Neural progenitor cell (in vitro differentiated cells): ENCODE measurements around the gene KRTAP5-2. TPM values are rescaled to one million over a fixed set of nuclear protein-coding genes. Genes with fewer than 3 reads are reported as not detected.
A peak's percentile ranks its signal among the peaks of the same experiment; 100 is the strongest.
"Not testable (repeated sequence)": the region's sequence is repeated elsewhere in the genome, so short reads cannot be mapped to it uniquely, and the experiment has no call there.

Experiments used
- DNase-seq: peaks from one replicate; pipeline ENCODE4 v3.0.0-alpha.2; 2016; ENCODE audit warnings: low spot score
- H2AFZ ChIP-seq: fragments of 200-600 bp; sonication (generic); replicated peaks from 2 replicates; pipeline ENCODE4 v1.6.1; 2016; ENCODE audit warnings: antibody characterized with exemption
- H3F3A ChIP-seq: fragments of 200-600 bp; sonication (generic); 2 replicates; pipeline ENCODE4 v1.6.1; 2016; ENCODE audit warnings: antibody characterized with exemption, low read depth
- H3K27ac ChIP-seq: fragments of 200-600 bp; sonication (generic); 2 replicates; pipeline ENCODE4 v1.5.1; 2016; ENCODE audit warnings: mild to moderate bottlenecking
- H3K27me3 ChIP-seq: fragments of 200-600 bp; sonication (generic); 2 replicates; pipeline ENCODE4 v1.6.1; 2016; ENCODE audit warnings: mild to moderate bottlenecking, moderate library complexity
- H3K36me3 ChIP-seq: fragments of 200-600 bp; sonication (generic); 2 replicates; pipeline ENCODE4 v1.5.1; 2016
- H3K4me1 ChIP-seq: fragments of 200-600 bp; sonication (generic); 2 replicates; pipeline ENCODE4 v1.6.1; 2016; ENCODE audit warnings: mixed run types
- H3K4me2 ChIP-seq: fragments of 200-600 bp; sonication (generic); 2 replicates; pipeline ENCODE4 v1.6.1; 2016
- H3K4me3 ChIP-seq: fragments of 200-600 bp; sonication (generic); 2 replicates; pipeline ENCODE4 v1.5.1; 2016
- H3K79me2 ChIP-seq: fragments of 200-600 bp; sonication (generic); 2 replicates; pipeline ENCODE4 v1.6.1; 2016; ENCODE audit warnings: low read depth
- H3K9ac ChIP-seq: fragments of 200-600 bp; sonication (generic); 2 replicates; pipeline ENCODE4 v1.6.1; 2016
- H3K9me3 ChIP-seq: fragments of 200-600 bp; sonication (generic); 2 replicates; pipeline ENCODE4 v1.5.1; 2016; ENCODE audit warnings: low read depth
- H4K20me1 ChIP-seq: fragments of 200-600 bp; sonication (generic); 2 replicates; pipeline ENCODE4 v1.6.1; 2016; ENCODE audit warnings: low read depth
- H3K27ac Mint-ChIP-seq: 3 replicates; pipeline ENCODE4 v1.8.0; 2021; ENCODE audit warnings: mixed read lengths
- H3K27me3 Mint-ChIP-seq: 2 replicates; pipeline ENCODE4 v1.8.0; 2022; ENCODE audit warnings: low read depth, mild to moderate bottlenecking, inconsistent platforms, moderate library complexity, mixed read lengths; ENCODE audit not compliant: insufficient read depth
- H3K36me3 Mint-ChIP-seq: 3 replicates; pipeline ENCODE4 v1.8.0; 2021; ENCODE audit warnings: mixed read lengths
- H3K4me1 Mint-ChIP-seq: 3 replicates; pipeline ENCODE4 v1.8.0; 2021; ENCODE audit warnings: mixed read lengths
- H3K4me3 Mint-ChIP-seq: 3 replicates; pipeline ENCODE4 v1.8.0; 2021; ENCODE audit warnings: mild to moderate bottlenecking, moderate library complexity, mixed read lengths
- H3K9me3 Mint-ChIP-seq: 3 replicates; pipeline ENCODE4 v1.8.0; 2020; ENCODE audit warnings: mixed read lengths
- CTCF ChIP-seq: fragments of 200-600 bp; sonication (generic); IDR thresholded peaks from 2 replicates; pipeline ENCODE4 v1.5.1; 2017; ENCODE audit warnings: antibody characterized with exemption, mild to moderate bottlenecking
- EZH2 ChIP-seq: fragments of 200-600 bp; sonication (generic); IDR thresholded peaks from 2 replicates; pipeline ENCODE4 v1.6.1; 2017; ENCODE audit warnings: antibody characterized with exemption, mild to moderate bottlenecking, moderate library complexity
- EZH2phosphoT487 ChIP-seq: fragments of 200-600 bp; sonication (generic); IDR thresholded peaks from 2 replicates; pipeline ENCODE4 v1.6.1; 2017; ENCODE audit warnings: antibody characterized with exemption
- total RNA-seq: library from RNA; depleted of rRNA; stranded (reverse); fragments of >200 nt; gene quantifications from 2 replicates; pipeline ENCODE4 v1.2.3, GENCODE V29; 2015; ENCODE audit warnings: low replicate concordance

KRTAP5-2 gene
- total RNA-seq, 1 donor from 2014 or later, result not detected

GRCh38 chr11:1618231-1618630 lies 20.1 kb upstream of the KRTAP5-2 start:
- Mint-ChIP-seq H3K4me1 (peaks cover 3% of the 10 kb centered on the region), H3K36me3 (no peaks in the 10 kb centered on the region), H3K27me3 (peaks cover 18% of the 10 kb centered on the region), H3K27ac (no peak overlapping the region), H3K9me3 (peaks cover 4% of the 10 kb centered on the region), H3K4me3 (no peak overlapping the region)
- TF ChIP-seq EZH2 (no peak), EZH2phosphoT487 (no peak)
- Histone ChIP-seq H4K20me1 (no peaks in the 10 kb centered on the region), H2AFZ (no peak overlapping the region), H3K36me3 (no peaks in the 10 kb centered on the region), H3K27me3 (peaks cover 12% of the 10 kb centered on the region), H3K27ac (no peak overlapping the region), H3K79me2 (no peaks in the 10 kb centered on the region), H3K4me3 (no peak overlapping the region), H3K4me2 (no peak overlapping the region), H3K9ac (no peak overlapping the region), H3F3A (no peaks in the 10 kb centered on the region), H3K9me3 (no peaks in the 10 kb centered on the region), H3K4me1 (no peaks in the 10 kb centered on the region)
- no peak for DNase-seq

DNA sequence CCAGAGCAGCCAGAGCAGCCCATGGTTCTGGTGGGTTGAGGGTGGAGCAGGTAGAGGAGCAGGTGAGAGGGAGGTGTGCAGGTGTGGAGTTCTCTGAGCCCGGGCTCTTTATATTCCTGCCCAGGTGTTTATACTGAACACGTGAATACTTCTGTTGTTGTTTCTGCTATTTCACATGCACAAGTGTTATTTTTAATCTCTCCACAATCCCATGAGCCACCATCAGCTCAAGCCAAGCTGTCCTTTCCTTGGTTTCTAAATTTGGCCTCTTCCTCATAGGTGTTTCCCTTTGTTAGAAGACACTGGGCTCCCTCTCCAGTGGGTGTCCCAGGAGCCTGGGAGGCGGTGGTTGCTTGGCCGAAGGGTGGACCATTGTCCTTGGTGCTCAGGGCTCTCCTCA lies 10.3 kb upstream of the KRTAP5-2 start, which contains the start of gene KRTAP5-3:
TSS of gene KRTAP5-3 (minus strand) at position 101 of the 400 bp plus-strand sequence. CDS start at position 23, 78 bp downstream.
- Histone ChIP-seq H4K20me1 (no peaks in the 10 kb centered on the region), H3K9me3 (no peaks in the 10 kb centered on the region), H3K36me3 (no peaks in the 10 kb centered on the region), H3K4me1 (peaks cover 6% of the 10 kb centered on the region), H2AFZ (peak within 1 kb of the TSS; percentile 57), H3K4me3 (no peak within 1 kb of the TSS), H3K9ac (no peak within 1 kb of the TSS), H3K4me2 (peak within 1 kb of the TSS; percentile 49), H3F3A (no peaks in the 10 kb centered on the region), H3K79me2 (no peaks in the 10 kb centered on the region), H3K27me3 (peaks cover 15% of the 10 kb centered on the region), H3K27ac (no peak within 1 kb of the TSS)
- H3K4me3 Mint-ChIP-seq, result peak within 1 kb of the TSS; percentile 78
- peaks cover 5% of the 10 kb centered on the region for H3K9me3 Mint-ChIP-seq
- no peak for DNase-seq
- H3K36me3 Mint-ChIP-seq, result no peaks in the 10 kb centered on the region
- TF ChIP-seq EZH2, result no peak
- TF ChIP-seq EZH2phosphoT487, result no peak
- no peak for TF ChIP-seq CTCF
- H3K4me1 Mint-ChIP-seq, result peaks cover 17% of the 10 kb centered on the region
- no peak within 1 kb of the TSS for H3K27ac Mint-ChIP-seq
- H3K27me3 Mint-ChIP-seq, result peaks cover 2% of the 10 kb centered on the region

DNA sequence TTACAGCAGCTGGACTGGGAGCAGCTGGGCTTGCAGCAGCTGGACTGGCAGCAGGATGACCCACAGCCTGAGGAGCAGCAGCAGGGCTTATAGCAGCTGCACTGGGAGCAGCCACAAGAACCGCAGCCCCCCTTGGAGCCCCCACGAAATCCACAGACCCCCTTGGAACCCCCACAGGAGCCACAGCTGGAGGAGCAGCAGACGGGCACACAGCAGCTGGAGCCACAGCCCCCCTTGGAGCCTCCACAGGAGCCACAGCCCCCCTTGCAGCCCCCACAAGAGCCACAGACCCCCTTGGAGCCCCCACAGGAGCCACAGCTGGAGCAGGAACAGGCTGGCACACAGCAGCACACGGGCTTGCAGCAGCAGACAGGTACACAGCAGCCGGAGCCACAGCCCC lies 9.8 kb upstream of the KRTAP5-2 start:
- not testable (repeated sequence) for H3K27ac Mint-ChIP-seq, DNase-seq, H3K4me1 ChIP-seq, H3K9ac ChIP-seq, H3K4me3 Mint-ChIP-seq, H3K79me2 ChIP-seq, H3F3A ChIP-seq, H4K20me1 ChIP-seq, H3K36me3 Mint-ChIP-seq, H3K9me3 ChIP-seq, H3K36me3 ChIP-seq, H2AFZ ChIP-seq, H3K27ac ChIP-seq, H3K4me3 ChIP-seq, H3K9me3 Mint-ChIP-seq, H3K27me3 Mint-ChIP-seq
- H3K4me2 ChIP-seq, result peak overlapping the region; percentile 49
- peaks cover 17% of the 10 kb centered on the region for H3K4me1 Mint-ChIP-seq
- H3K27me3 ChIP-seq, result peaks cover 15% of the 10 kb centered on the region

GRCh38 chr11:1607156-1607845 lies 9.2 kb upstream of the KRTAP5-2 start:
- not testable (repeated sequence) for H4K20me1 ChIP-seq, H3K27ac Mint-ChIP-seq, H3K9ac ChIP-seq, H3K79me2 ChIP-seq, H3K36me3 Mint-ChIP-seq, H3K4me3 ChIP-seq, H3K36me3 ChIP-seq, H3K27me3 Mint-ChIP-seq, H3F3A ChIP-seq, H3K9me3 Mint-ChIP-seq, H3K4me1 ChIP-seq, H3K9me3 ChIP-seq, H3K27ac ChIP-seq
- peak overlapping the region; percentile 78 for H3K4me3 Mint-ChIP-seq
- H3K27me3 ChIP-seq, result peaks cover 16% of the 10 kb centered on the region
- H3K4me2 ChIP-seq, result peak overlapping the region; percentile 49
- DNase-seq, result peak; percentile 30
- H3K4me1 Mint-ChIP-seq, result peaks cover 17% of the 10 kb centered on the region
- peak overlapping the region; percentile 57 for H2AFZ ChIP-seq

DNA sequence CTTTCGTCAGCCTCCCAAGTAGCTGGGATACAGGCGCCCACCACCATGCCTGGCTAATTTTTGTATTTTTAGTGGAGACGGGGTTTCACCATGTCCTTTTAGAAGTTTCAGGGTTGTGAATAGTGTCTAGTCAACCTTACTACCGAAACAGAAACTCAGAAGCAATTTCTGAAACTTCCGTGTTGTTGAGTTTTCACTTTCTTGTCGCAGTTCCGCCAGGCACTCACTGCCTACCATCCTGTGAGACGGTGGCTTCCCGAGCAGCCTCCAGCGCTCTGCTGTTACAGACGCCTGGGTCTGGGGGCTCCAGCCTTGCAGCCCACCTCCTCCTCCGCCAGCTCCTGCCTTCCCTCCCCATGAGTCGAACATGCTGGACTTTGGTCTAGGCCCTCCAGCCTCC lies 7.8 kb upstream of the KRTAP5-2 start:
- H3K36me3 Mint-ChIP-seq, H3K9ac ChIP-seq, H4K20me1 ChIP-seq, H3K4me2 ChIP-seq, H3K4me3 ChIP-seq, H3K4me3 Mint-ChIP-seq, H3K36me3 ChIP-seq, H3K79me2 ChIP-seq, H3F3A ChIP-seq, DNase-seq, H3K27ac Mint-ChIP-seq, H3K4me1 ChIP-seq, H3K9me3 ChIP-seq, H3K27me3 Mint-ChIP-seq, H2AFZ ChIP-seq, H3K27ac ChIP-seq, H3K9me3 Mint-ChIP-seq: not testable (repeated sequence)
- H3K27me3 ChIP-seq, result peaks cover 23% of the 10 kb centered on the region
- H3K4me1 Mint-ChIP-seq, result peaks cover 15% of the 10 kb centered on the region
